Ramos (cell line): ENCODE results near the gene KRT6A.

Experiments
- in situ Hi-C: fragments of 300-500 bp; cut with MboI; formaldehyde crosslinking; loops from one replicate; pipeline ENCODE4 v1.14.3; 2022; ENCODE audit warnings: low sequenced_read_pairs; ENCODE audit not compliant: unreplicated experiment

The KRT6A gene

GRCh38 chr12:52493172-52493571, at the start of gene KRT6A:
Gene KRT6A (minus strand): TSS chr12:52493257. CDS start chr12:52493188, 69 bp downstream.
- in situ Hi-C loops, result no loop called here

- in situ Hi-C loops, result no loop called here
These were observed 49.1 kb upstream of the KRT6A start for GRCh38 chr12:52542157-52542556.

GRCh38 chr12:52541709-52542108, 48.7 kb upstream of the KRT6A start:
- in situ Hi-C loops, result no loop called here

- in situ Hi-C loops, result no loop called here
These were observed 47.5 kb upstream of the KRT6A start for GRCh38 chr12:52540531-52540930.

- in situ Hi-C loops, result no loop called here
These were observed 46.7 kb upstream of the KRT6A start for GRCh38 chr12:52539821-52540173.

- in situ Hi-C loops, result no loop called here
These were observed 46.2 kb upstream of the KRT6A start for GRCh38 chr12:52539083-52539820.

- in situ Hi-C loops, result no loop called here
These were observed 44.0 kb upstream of the KRT6A start for GRCh38 chr12:52537101-52537500.

- in situ Hi-C loops, result no loop called here
These were observed 42.5 kb upstream of the KRT6A start for GRCh38 chr12:52535574-52535973.

- in situ Hi-C loops, result no loop called here
These were observed 41.4 kb upstream of the KRT6A start for GRCh38 chr12:52534482-52534881.

- in situ Hi-C loops, result no loop called here
These were observed 40.8 kb upstream of the KRT6A start for GRCh38 chr12:52533686-52534470.

- in situ Hi-C loops, result no loop called here
These were observed 39.6 kb upstream of the KRT6A start for GRCh38 chr12:52532636-52533035.

GRCh38 chr12:52531566-52532300, 38.7 kb upstream of the KRT6A start:
- in situ Hi-C loops, result no loop called here

GRCh38 chr12:52530905-52531304, 37.8 kb upstream of the KRT6A start:
- in situ Hi-C loops, result no loop called here

GRCh38 chr12:52530366-52530765, 37.3 kb upstream of the KRT6A start:
- in situ Hi-C loops, result no loop called here

GRCh38 chr12:52529846-52530245, 36.8 kb upstream of the KRT6A start:
- in situ Hi-C loops, result no loop called here

GRCh38 chr12:52529417-52529816, 36.4 kb upstream of the KRT6A start:
- in situ Hi-C loops, result no loop called here

- in situ Hi-C loops, result no loop called here
These were observed 35.6 kb upstream of the KRT6A start for GRCh38 chr12:52528641-52529143.

- in situ Hi-C loops, result no loop called here
These were observed 34.2 kb upstream of the KRT6A start for GRCh38 chr12:52527121-52527800.

- in situ Hi-C loops, result no loop called here
These were observed 33.5 kb upstream of the KRT6A start for GRCh38 chr12:52526511-52526951.
